IMR-90 (cell line): ENCODE measurements around the gene UNKL. TPM values are rescaled to one million over a fixed set of nuclear protein-coding genes. Genes with fewer than 3 reads are reported as not detected.

Experiments
- ATAC-seq: fragments of 200-7000 bp; cut with Tn5 transposase; 2 replicates; pipeline ENCODE4 v1.9.1; 2020; ENCODE audit warnings: low read depth, mild to moderate bottlenecking, moderate library complexity
- BruUV-seq: library from RNA; stranded (reverse); fragments of 400-500 nt; replicated peaks from 2 replicates; lab custom pipeline; 2021; lab: Mats Ljungman, UMichigan
- CTCF ChIA-PET: fragments of 300-600 bp; formaldehyde crosslinking; extraction: SDS; loops from one replicate; lab custom pipeline; 2021; ENCODE audit warnings: antibody characterized with exemption; lab: Yijun Ruan, JAX
- POLR2A ChIA-PET: fragments of 300-600 bp; sonication (Branson Sonifier 250); formaldehyde crosslinking; loops from one replicate; lab custom pipeline; 2022; ENCODE audit warnings: antibody characterized with exemption; ENCODE audit not compliant: unreplicated experiment; lab: Charles Lee
- DNase-seq: peaks from one replicate; pipeline ENCODE4 v3.0.0; 2013
- H2AFZ ChIP-seq: replicated peaks from 2 replicates; pipeline ENCODE3; 2013; ENCODE audit warnings: low read length, mild to moderate bottlenecking; ENCODE audit not compliant: poor library complexity
- H2AK5ac ChIP-seq: 2 replicates; pipeline ENCODE4 v1.6.1; 2013; ENCODE audit warnings: low read depth, low read length, inconsistent platforms
- H2AK9ac ChIP-seq: replicated peaks from 2 replicates; pipeline ENCODE3; 2013; ENCODE audit warnings: mild to moderate bottlenecking, low read depth, low read length, moderate library complexity; ENCODE audit not compliant: poor library complexity
- H2BK120ac ChIP-seq: 2 replicates; pipeline ENCODE4 v1.6.1; 2013; ENCODE audit warnings: low read depth, low read length, inconsistent platforms
- H2BK15ac ChIP-seq: 3 replicates; pipeline ENCODE4 v1.6.1; 2013; ENCODE audit warnings: low read depth, low read length, inconsistent platforms
- H2BK20ac ChIP-seq: 2 replicates; pipeline ENCODE4 v1.6.1; 2013; ENCODE audit warnings: low read depth, mild to moderate bottlenecking, inconsistent platforms, low read length, moderate library complexity
- H2BK5ac ChIP-seq: 2 replicates; pipeline ENCODE4 v1.6.1; 2013; ENCODE audit warnings: mild to moderate bottlenecking, low read depth, low read length, inconsistent platforms; ENCODE audit not compliant: poor library complexity, severe bottlenecking
- H3K14ac ChIP-seq: replicated peaks from 2 replicates; pipeline ENCODE4 v1.6.1; 2013; ENCODE audit warnings: low read depth, low read length, inconsistent platforms
- H3K18ac ChIP-seq: 2 replicates; pipeline ENCODE4 v1.6.1; 2013; ENCODE audit warnings: low read depth, low read length, control low read depth
- H3K23ac ChIP-seq: 2 replicates; pipeline ENCODE4 v1.6.1; 2013; ENCODE audit warnings: low read depth, low read length, inconsistent platforms
- H3K27ac ChIP-seq: 2 replicates; pipeline ENCODE4 v1.5.1; 2013; ENCODE audit warnings: mild to moderate bottlenecking, control low read depth, low read length; ENCODE audit not compliant: insufficient read depth
- H3K27me3 ChIP-seq: 2 replicates; pipeline ENCODE4 v1.6.1; 2013; ENCODE audit warnings: low read length; ENCODE audit not compliant: control insufficient read depth, insufficient read depth
- H3K36me3 ChIP-seq: 2 replicates; pipeline ENCODE4 v1.6.1; 2013; ENCODE audit warnings: low read length, mixed read lengths; ENCODE audit not compliant: control insufficient read depth, insufficient read depth
- H3K4ac ChIP-seq: 2 replicates; pipeline ENCODE4 v1.6.1; 2013; ENCODE audit warnings: low read depth, low read length, inconsistent platforms
- H3K4me1 ChIP-seq: 2 replicates; pipeline ENCODE4 v1.6.1; 2013; ENCODE audit warnings: low read length, mixed read lengths; ENCODE audit not compliant: control insufficient read depth, insufficient read depth
- H3K4me2 ChIP-seq: 2 replicates; pipeline ENCODE4 v1.6.1; 2013; ENCODE audit warnings: low read depth, mild to moderate bottlenecking, control low read depth, low read length, moderate library complexity
- H3K4me3 ChIP-seq: 2 replicates; pipeline ENCODE4 v1.5.1; 2013; ENCODE audit warnings: low read depth, mild to moderate bottlenecking, control low read depth, low read length, moderate library complexity; ENCODE audit not compliant: insufficient read depth
- H3K56ac ChIP-seq: 2 replicates; pipeline ENCODE4 v1.6.1; 2013; ENCODE audit warnings: low read length, inconsistent platforms; ENCODE audit not compliant: insufficient read depth; ENCODE audit errors: extremely low read depth
- H3K79me1 ChIP-seq, 2 experiments: 2 replicates each; pipeline ENCODE4 v1.6.1; 2013; ENCODE audit warnings: low read length in 2 of 2, inconsistent platforms in 1 of 2, low read depth in 1 of 2
- H3K9ac ChIP-seq: 2 replicates; pipeline ENCODE4 v1.6.1; 2013; ENCODE audit warnings: low read depth, low read length, control low read depth
- H3K9me1 ChIP-seq: 2 replicates; pipeline ENCODE4 v1.6.1; 2013; ENCODE audit warnings: low read length, inconsistent platforms; ENCODE audit not compliant: insufficient read depth
- H3K9me3 ChIP-seq: 2 replicates; pipeline ENCODE4 v1.6.1; 2013; ENCODE audit warnings: low read length; ENCODE audit not compliant: control insufficient read depth, insufficient read depth
- H4K20me1 ChIP-seq: 2 replicates; pipeline ENCODE4 v1.6.1; 2013; ENCODE audit warnings: low read length, inconsistent platforms; ENCODE audit not compliant: insufficient read depth
- H4K5ac ChIP-seq: 2 replicates; pipeline ENCODE4 v1.6.1; 2013; ENCODE audit warnings: mild to moderate bottlenecking, low read depth, low read length, control low read depth
- H4K8ac ChIP-seq, 2 experiments: 2 replicates each; pipeline ENCODE4 v1.6.1; 2013; ENCODE audit warnings: low read depth in 2 of 2, low read length in 2 of 2, control low read depth in 1 of 2, inconsistent platforms in 1 of 2
- H4K91ac ChIP-seq: 2 replicates; pipeline ENCODE4 v1.6.1; 2013; ENCODE audit warnings: low read depth, low read length, inconsistent platforms; ENCODE audit not compliant: insufficient read depth
- BHLHE40 ChIP-seq: fragments of 150-350 bp; IDR thresholded peaks from 2 replicates; pipeline ENCODE4 v1.6.1; 2016; ENCODE audit warnings: mild to moderate bottlenecking, low read depth, low read length
- CEBPB ChIP-seq: IDR thresholded peaks from 2 replicates; pipeline ENCODE4 v1.6.1; 2012; ENCODE audit warnings: low read depth, low read length, improper control_type of control experiment
- FOS ChIP-seq: fragments of 150-350 bp; IDR thresholded peaks from 2 replicates; pipeline ENCODE4 v1.6.1; 2016; ENCODE audit warnings: low read depth, low read length
- MAFK ChIP-seq: IDR thresholded peaks from 2 replicates; pipeline ENCODE4 v1.6.1; 2012; ENCODE audit warnings: low read depth, low read length, improper control_type of control experiment
- MAZ ChIP-seq: IDR thresholded peaks from 2 replicates; pipeline ENCODE4 v1.6.1; 2012; ENCODE audit warnings: low read depth, mild to moderate bottlenecking, low read length, improper control_type of control experiment, moderate library complexity, borderline replicate concordance
- MXI1 ChIP-seq: IDR thresholded peaks from 2 replicates; pipeline ENCODE4 v1.6.1; 2012; ENCODE audit warnings: low read depth, mild to moderate bottlenecking, low read length, moderate library complexity, borderline replicate concordance
- NFE2L2 ChIP-seq: fragments of 150-350 bp; IDR thresholded peaks from 2 replicates; pipeline ENCODE4 v1.6.1; 2016; ENCODE audit warnings: low read depth, mild to moderate bottlenecking, low read length
- POLR2A ChIP-seq: IDR thresholded peaks from 2 replicates; pipeline ENCODE4 v1.6.1; 2012; ENCODE audit warnings: mild to moderate bottlenecking, low read depth, low read length
- RAD21 ChIP-seq: IDR thresholded peaks from 2 replicates; pipeline ENCODE4 v1.6.1; 2012; ENCODE audit warnings: low read length, improper control_type of control experiment
- RCOR1 ChIP-seq: IDR thresholded peaks from 2 replicates; pipeline ENCODE4 v1.6.1; 2012; ENCODE audit warnings: mild to moderate bottlenecking, low read length, improper control_type of control experiment; ENCODE audit not compliant: insufficient replicate concordance
- RFX5 ChIP-seq: IDR thresholded peaks from 2 replicates; pipeline ENCODE4 v1.8.0; 2012; ENCODE audit warnings: low read depth, mild to moderate bottlenecking, low read length, moderate library complexity
- SMC3 ChIP-seq: fragments of 150-350 bp; IDR thresholded peaks from 2 replicates; pipeline ENCODE4 v1.6.1; 2016; ENCODE audit warnings: low read depth, mild to moderate bottlenecking, antibody characterized with exemption, low read length, moderate library complexity
- WGBS, 2 experiments: methylation state at CpG; one replicate each; pipeline versions ENCODE4 v1.1.5 to v1.1.7; 2013; ENCODE audit warnings: missing lambda C conversion rate in 2 of 2; ENCODE audit not compliant: insufficient read length in 1 of 2; ENCODE audit errors: extremely low coverage in 2 of 2; 5-methylcytosine and 5-hydroxymethylcytosine counted together
- dilution Hi-C: fragments of 300-500 bp; cut with HindIII; formaldehyde crosslinking; loops from one replicate; pipeline ENCODE4 v1.14.3; 2018; ENCODE audit warnings: low sequenced_read_pairs; ENCODE audit not compliant: unreplicated experiment
- in situ Hi-C: fragments of 300-500 bp; cut with MboI; formaldehyde crosslinking; loops from 3 replicates; pipeline ENCODE4 v1.14.3; 2019; ENCODE audit warnings: low sequenced_read_pairs, inconsistent platforms, mixed read lengths
- intact Hi-C: fragments of 100-400 bp; cut with micrococcal nuclease; formaldehyde crosslinking; loops from 2 replicates; pipeline ENCODE4 v1.10.0; 2022
- polyA plus RNA-seq, 3 experiments: library from polyadenylated mRNA; depleted of rRNA; stranded (reverse); fragments of >200 nt; gene quantifications; 2 replicates each; pipeline ENCODE4 v1.2.3, GENCODE V29; 2012; ENCODE audit warnings: low replicate concordance in 1 of 3
- total RNA-seq: library from RNA; depleted of rRNA; stranded (reverse); fragments of >200 nt; gene quantifications from 2 replicates; pipeline ENCODE4 v1.2.3, GENCODE V29; 2012
- TF ChIP-seq, protein P1 (sequence below): fragments of 150-350 bp; IDR thresholded peaks from 2 replicates; pipeline ENCODE4 v1.6.1; 2017; ENCODE audit warnings: mild to moderate bottlenecking, antibody characterized with exemption, low read length, low read depth
- TF ChIP-seq, protein P2 (sequence below): fragments of 150-350 bp; IDR thresholded peaks from 2 replicates; pipeline ENCODE4 v1.6.1; 2016; ENCODE audit warnings: low read depth, mild to moderate bottlenecking, low read length, moderate library complexity, borderline replicate concordance
- TF ChIP-seq, protein P3 (sequence below): conservative IDR thresholded peaks from 2 replicates; pipeline ENCODE4 v1.5.1; 2012; ENCODE audit warnings: mild to moderate bottlenecking, low read depth, low read length, improper control_type of control experiment

Gene UNKL
- total and polyA plus RNA-seq, 2 of the 4 experiments (the other 2 are of a cell fraction) = 4.1 to 13.3 TPM

DNA sequence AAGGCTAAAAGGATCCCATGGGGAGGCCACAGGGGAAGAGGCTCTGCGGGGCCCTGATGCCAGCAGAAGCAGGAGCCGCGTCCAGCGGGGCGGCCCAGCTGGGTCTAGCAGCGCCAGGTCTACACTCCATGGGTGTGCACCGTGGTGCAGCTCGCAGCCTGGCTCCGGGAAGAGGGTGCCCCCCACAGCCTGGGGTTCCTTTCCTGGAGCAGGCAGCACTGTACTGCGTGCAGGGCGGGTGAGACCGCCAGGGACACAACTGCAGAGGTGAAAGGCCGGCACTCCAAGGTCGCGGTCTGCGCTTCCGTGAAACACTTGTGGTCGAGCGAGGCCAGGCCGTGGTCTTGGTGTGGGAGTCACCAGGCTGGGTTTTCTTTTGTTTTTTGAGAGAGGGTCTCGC is 36.3 kb upstream of the UNKL start:
- no peak overlapping the region for H2BK120ac ChIP-seq
- no peak for ATAC-seq
- H2AK5ac ChIP-seq = no peak overlapping the region
- H3K9me3 ChIP-seq = no peaks in the 10 kb centered on the region
- H2BK15ac ChIP-seq = no peak overlapping the region
- H3K4ac ChIP-seq = no peak overlapping the region
- H4K8ac ChIP-seq = no peak overlapping the region
- no peak overlapping the region for H3K14ac ChIP-seq
- H2BK5ac ChIP-seq = no peak overlapping the region
- H3K4me3 ChIP-seq = no peak overlapping the region
- no peak overlapping the region for H3K23ac ChIP-seq
- H2AFZ ChIP-seq = no peak overlapping the region
- dilution Hi-C loops = no loop called here
- H3K9ac ChIP-seq = no peak overlapping the region
- TF ChIP-seq, protein P1, sequence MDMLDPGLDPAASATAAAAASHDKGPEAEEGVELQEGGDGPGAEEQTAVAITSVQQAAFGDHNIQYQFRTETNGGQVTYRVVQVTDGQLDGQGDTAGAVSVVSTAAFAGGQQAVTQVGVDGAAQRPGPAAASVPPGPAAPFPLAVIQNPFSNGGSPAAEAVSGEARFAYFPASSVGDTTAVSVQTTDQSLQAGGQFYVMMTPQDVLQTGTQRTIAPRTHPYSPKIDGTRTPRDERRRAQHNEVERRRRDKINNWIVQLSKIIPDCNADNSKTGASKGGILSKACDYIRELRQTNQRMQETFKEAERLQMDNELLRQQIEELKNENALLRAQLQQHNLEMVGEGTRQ = no peak
- TF ChIP-seq MXI1 (no peak), RAD21 (no peak), MAZ (no peak), RCOR1 (no peak), POLR2A (no peak), RFX5 (no peak), NFE2L2 (no peak), BHLHE40 (no peak), MAFK (no peak), FOS (no peak), CEBPB (no peak), SMC3 (no peak)
- TF ChIP-seq, protein P2, sequence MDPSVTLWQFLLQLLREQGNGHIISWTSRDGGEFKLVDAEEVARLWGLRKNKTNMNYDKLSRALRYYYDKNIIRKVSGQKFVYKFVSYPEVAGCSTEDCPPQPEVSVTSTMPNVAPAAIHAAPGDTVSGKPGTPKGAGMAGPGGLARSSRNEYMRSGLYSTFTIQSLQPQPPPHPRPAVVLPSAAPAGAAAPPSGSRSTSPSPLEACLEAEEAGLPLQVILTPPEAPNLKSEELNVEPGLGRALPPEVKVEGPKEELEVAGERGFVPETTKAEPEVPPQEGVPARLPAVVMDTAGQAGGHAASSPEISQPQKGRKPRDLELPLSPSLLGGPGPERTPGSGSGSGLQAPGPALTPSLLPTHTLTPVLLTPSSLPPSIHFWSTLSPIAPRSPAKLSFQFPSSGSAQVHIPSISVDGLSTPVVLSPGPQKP = no peak
- TF ChIP-seq, protein P3, sequence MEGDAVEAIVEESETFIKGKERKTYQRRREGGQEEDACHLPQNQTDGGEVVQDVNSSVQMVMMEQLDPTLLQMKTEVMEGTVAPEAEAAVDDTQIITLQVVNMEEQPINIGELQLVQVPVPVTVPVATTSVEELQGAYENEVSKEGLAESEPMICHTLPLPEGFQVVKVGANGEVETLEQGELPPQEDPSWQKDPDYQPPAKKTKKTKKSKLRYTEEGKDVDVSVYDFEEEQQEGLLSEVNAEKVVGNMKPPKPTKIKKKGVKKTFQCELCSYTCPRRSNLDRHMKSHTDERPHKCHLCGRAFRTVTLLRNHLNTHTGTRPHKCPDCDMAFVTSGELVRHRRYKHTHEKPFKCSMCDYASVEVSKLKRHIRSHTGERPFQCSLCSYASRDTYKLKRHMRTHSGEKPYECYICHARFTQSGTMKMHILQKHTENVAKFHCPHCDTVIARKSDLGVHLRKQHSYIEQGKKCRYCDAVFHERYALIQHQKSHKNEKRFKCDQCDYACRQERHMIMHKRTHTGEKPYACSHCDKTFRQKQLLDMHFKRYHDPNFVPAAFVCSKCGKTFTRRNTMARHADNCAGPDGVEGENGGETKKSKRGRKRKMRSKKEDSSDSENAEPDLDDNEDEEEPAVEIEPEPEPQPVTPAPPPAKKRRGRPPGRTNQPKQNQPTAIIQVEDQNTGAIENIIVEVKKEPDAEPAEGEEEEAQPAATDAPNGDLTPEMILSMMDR = no peak
- H4K20me1 ChIP-seq = no peaks in the 10 kb centered on the region
- H3K4me2 ChIP-seq = no peak overlapping the region
- no peaks in the 10 kb centered on the region for H3K27me3 ChIP-seq
- POLR2A ChIA-PET = no interaction called here
- H3K56ac ChIP-seq = no peak overlapping the region
- no peak overlapping the region for H2AK9ac ChIP-seq
- intact Hi-C loops = no loop called here
- CTCF ChIA-PET = no interaction called here
- H3K79me1 ChIP-seq = no peaks in the 10 kb centered on the region
- no peak overlapping the region for H2BK20ac ChIP-seq
- DNase-seq = no peak
- H3K9me1 ChIP-seq = no peaks in the 10 kb centered on the region
- no peak overlapping the region for H4K91ac ChIP-seq
- no peaks in the 10 kb centered on the region for H3K4me1 ChIP-seq
- peaks cover 55% of the 10 kb centered on the region for H3K36me3 ChIP-seq
- in situ Hi-C loops = no loop called here
- H3K18ac ChIP-seq = no peak overlapping the region
- no peak overlapping the region for H4K5ac ChIP-seq
- H3K27ac ChIP-seq = no peak overlapping the region
- no TSS peak for BruUV-seq
- 95% methylated on average over 7 of the region's 21 CpGs; no CpG with 5 or more reads in 1 of the 2 experiments for WGBS, 2 experiments
